Stimulated activated CD8-positive, alpha-beta memory T cell treated with anti-CD3 and anti-CD28 coated beads, Interleukin-4, amount 100 ng/mL, for 48 hours (primary cell): ENCODE results near the gene TTLL11.
A peak's percentile ranks its signal among the peaks of the same experiment; 100 is the strongest.
"Not testable (repeated sequence)": the region's sequence is repeated elsewhere in the genome, so short reads cannot be mapped to it uniquely, and the experiment has no call there.

Source experiments
- DNase-seq: peaks from one replicate; pipeline ENCODE4 v3.0.0-alpha.2; 2020

TTLL11 gene

DNA sequence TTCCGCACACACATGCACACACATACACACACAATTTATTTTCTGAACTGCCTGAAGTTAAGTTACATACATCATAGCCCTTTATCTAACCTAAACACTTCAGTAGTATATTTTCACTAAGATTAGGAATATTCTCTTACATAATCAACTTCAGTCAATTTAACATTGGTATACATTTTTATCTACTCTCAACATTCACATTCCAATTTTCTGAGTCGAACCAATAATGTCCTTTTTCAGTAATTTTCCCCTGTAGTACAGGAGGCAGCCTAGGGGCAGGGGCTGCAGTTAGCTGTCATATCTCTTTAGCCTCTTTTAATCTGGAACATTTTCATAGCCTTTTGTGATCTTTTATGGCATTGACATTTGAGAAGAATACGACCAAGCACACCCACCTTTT is 291.5 kb downstream of the TTLL11 start:
- no peak for DNase-seq

DNA sequence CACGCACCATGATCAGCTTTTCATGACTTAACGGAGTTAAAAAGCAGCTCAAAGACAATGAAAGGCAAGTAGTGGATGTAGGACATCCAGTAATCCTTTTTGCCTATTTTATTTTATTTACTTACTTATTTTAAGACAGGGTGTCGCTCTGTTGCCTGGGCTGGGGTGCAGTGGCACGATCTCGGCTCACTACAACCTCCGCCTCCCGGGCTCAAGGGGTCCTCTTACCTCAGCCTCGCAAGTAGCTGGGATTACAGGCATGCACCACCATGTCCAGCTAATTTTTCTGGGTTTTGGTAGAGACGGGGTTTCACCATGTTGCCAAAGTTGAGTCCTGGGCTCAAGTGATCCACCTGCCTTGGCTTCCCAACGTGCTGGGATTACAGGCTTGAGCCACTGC is 292.7 kb downstream of the TTLL11 start:
- no peak for DNase-seq

DNA sequence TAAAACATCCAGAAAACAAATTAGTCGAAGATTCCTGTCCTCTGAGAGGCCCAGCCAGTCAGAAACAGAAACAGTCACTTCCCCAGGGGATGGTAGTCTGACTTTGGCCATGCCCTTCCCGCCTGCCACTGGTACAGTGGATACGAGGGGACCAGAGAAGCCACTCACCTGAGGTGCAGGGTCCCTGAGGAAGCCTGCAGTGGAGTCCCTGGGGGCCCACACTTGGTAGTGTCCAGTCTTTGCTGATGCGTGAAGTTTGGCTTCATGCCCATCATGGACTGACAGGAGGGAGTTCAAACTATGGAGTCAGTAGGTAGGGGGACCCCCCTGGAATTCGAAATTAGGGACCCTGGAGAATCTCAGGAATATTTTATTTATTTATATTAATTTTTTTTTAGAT is 294.2 kb downstream of the TTLL11 start:
- no peak for DNase-seq

DNA sequence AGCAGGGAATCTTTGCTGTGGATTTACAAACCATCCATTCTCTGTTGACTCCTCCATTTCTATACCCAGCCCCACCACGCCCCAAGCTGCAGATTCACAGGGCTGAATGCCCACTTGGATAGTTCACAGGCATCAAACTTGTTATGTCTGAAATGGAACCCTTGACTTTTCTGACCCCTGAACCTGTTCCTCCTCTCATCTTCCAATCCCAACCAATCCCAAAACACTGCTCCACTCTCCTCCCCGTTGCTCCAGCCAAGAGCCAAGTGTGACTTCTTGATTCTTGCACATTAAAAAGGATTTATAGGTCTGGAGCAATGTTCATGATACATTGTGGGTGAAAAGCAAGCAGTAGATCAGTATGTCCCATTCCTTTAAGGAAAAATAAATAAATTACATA is 296.0 kb downstream of the TTLL11 start:
- no peak for DNase-seq

DNA sequence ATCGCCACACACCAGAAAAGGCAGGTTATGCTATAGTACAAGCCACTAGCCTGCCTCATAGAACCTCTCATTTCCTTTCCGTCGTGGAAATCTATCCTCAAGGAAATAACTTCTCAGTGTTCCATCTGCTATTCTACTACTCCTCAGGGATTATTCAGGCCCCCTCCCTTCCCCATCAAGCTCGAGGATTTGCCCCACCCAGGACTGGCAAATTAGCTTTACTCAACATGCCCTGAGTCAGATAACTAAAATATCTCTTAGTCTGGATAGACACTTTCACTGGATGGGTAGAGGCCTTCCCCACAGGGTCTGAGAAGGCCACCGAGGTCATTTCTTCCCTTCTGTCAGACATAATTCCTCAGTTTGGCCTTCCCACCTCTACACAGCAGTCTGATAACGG is 298.8 kb downstream of the TTLL11 start:
- DNase-seq: not testable (repeated sequence)

DNA sequence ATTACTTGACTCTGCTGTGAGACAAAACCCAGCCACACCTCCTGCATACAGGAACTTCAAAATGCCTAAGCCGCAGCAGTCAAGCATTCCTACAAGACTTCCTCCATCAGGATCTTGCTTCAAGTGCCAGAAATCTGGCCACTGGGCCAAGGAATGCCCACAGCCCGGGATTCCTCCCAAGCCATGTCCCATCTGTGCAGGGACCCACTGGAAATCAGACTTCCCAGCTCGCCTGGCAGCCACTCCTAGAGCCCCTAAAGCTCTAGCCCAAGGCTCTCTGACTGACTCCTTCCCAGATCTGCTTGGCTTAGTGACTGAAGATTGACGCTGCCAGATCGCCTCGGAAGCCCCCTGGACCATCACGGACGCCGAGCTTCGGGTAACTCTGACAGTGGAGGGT is 300.6 kb downstream of the TTLL11 start:
- DNase-seq: not testable (repeated sequence)

DNA sequence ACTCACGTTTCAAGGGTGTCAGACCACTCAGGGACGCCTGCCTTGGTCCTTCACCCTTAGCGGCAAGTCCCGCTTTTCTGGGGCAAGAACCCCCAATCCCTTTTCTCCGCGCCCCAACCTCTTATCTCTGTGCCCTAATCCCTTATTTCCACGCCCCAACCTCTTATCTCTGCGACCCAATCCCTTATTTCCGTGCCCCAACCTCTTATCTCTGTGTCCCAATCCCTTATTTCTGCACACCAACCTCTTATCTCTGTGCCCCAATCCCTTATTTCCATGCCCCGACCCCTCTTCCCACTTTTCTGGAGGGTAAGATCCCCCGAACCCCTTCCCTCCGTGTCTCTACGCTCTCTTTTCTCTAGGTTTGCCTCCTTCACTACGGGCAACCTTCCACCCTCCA is 302.3 kb downstream of the TTLL11 start:
- no peak for DNase-seq

DNA sequence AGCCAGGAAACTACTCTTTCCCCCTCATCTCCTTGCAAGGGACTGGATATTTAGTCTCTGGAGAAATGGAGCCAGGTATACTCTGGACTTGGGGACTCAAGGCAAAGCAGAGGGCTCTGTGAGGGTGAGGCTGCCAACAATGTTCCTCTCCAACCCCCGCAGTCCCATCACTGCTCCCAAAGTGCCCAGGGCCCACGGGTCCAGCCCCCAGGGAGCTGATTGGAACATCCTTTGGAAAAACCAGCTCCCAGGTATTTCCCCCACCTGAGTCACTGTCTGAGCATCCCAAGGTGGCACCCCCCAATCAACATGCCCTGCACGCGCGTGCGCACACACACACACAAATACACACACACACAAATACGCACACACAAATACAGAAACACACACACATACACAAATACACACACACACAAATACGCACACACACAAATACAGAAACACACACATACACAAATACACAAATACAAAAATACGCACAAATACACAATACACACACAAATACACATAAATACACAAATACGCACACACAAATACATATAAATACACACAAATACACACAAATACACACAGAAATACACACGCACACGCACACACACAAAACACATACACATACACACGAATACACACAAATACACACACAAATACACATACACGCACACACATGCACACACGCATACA is 304.3 kb downstream of the TTLL11 start:
- DNase-seq: no peak

DNA sequence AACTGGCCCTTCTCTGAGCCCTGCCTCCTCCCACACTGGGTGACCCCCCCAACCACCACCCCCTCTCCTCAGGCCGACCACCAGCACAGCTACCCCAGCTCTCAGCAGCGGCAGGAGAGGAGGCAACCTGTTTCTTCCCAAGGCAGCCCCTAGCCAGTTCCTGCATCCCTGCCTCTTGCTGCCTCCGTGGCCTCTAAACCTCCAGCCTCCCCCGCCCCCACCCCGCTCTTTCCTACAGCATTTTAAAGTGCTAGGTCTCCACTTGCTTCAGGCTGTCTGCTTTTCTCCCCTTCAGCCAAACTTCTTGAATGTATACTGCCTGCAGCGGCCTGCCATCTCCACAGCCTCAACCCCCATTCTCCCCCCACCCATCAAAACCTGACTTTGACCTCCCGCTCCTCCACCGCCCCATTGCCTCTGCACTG is 306.1 kb downstream of the TTLL11 start:
- no peak for DNase-seq

DNA sequence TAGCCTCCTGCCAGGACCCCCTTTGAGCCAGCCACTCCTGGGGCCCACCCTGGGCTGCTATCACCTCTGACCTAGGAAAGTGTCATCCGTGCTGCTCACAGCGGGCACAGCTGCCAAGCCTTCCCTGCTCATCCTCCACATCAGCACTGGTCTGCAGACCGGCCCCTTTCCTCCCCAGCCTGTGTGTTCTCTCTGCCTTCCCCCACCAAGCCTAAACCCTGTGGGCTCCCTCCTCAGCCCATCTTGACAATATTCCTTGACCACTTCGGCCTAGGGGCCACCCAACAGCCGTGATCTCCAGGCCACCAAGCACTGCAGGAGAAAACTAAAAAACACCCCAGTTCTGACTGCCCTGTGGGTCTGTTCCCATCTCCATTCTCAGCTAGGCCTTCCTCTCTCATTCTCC is 306.6 kb downstream of the TTLL11 start:
- DNase-seq: no peak

DNA sequence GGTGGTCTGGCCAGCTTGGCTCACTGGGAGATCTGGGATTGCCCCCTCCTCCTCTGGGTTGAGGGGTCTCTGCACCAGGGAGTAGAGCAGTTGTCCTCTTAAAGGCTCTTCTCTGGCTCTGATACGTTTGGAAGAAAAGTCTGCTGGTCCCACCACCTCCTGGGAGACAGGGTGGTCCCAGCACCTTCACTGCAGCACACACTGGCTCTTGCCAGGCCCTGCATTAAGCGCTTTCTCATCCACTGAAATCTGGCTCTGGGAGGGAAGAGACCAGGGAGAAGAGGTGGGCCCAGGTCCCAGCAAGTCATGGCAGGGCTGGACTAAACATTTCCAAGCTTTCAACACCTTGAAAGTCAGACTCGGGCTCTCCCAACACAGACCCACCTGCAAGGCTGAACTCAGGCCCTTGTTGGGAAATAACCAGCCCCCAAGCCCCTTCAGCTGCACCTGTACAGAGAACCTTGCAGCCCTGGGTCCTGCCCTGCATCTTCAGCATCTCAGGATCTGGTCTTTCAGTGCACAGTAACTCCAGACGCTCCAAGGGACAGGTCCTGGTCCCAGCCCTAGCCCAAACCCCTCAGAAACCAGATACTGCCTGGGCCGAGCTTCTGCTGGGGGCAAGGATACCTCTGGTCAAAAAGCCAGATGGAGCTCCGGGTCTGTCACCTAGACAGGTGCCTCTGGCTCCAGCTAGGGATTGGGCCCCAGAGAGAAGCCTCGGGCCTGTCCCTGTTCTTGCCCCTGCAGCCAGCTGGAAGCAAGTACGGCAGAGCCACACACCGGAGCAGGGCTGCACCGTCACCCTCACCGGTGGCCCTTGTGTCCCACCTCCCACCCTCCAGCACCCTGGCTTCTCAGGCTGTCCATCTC is 307.2 kb downstream of the TTLL11 start:
- DNase-seq: no peak

DNA sequence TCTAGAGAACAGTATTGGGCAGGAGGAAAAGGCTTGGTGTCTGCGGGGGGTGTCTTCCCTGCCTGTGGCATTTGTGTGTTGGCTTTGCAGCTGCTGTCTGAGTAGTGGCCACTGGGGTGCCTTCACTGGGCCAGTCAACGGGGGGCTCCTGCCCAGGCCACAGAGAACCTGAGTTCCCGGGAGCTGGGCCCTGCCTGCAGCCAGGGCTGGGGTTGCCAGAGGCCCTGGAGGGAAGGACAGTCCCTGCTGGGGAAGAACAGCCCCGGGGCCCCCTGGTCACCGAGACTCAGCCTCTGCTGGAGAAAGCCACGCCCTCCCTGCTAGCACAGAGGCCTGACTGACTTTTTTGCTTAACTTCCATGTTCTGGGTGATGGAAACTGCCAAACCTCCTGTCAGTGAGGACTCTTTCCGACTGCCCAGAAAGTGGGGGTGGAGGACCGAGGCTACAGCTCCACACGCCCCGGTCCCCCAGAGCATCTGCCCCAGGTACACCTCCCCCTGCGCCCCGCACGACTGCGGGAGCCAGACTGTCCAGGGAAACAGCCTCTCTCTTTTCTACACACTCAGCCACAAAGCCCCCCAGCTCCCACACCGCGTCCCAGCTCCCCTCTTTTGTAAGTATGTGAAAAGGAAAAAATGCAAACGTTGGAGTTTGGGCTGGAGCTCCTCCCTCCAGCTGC is 308.2 kb downstream of the TTLL11 start:
- no peak for DNase-seq

DNA sequence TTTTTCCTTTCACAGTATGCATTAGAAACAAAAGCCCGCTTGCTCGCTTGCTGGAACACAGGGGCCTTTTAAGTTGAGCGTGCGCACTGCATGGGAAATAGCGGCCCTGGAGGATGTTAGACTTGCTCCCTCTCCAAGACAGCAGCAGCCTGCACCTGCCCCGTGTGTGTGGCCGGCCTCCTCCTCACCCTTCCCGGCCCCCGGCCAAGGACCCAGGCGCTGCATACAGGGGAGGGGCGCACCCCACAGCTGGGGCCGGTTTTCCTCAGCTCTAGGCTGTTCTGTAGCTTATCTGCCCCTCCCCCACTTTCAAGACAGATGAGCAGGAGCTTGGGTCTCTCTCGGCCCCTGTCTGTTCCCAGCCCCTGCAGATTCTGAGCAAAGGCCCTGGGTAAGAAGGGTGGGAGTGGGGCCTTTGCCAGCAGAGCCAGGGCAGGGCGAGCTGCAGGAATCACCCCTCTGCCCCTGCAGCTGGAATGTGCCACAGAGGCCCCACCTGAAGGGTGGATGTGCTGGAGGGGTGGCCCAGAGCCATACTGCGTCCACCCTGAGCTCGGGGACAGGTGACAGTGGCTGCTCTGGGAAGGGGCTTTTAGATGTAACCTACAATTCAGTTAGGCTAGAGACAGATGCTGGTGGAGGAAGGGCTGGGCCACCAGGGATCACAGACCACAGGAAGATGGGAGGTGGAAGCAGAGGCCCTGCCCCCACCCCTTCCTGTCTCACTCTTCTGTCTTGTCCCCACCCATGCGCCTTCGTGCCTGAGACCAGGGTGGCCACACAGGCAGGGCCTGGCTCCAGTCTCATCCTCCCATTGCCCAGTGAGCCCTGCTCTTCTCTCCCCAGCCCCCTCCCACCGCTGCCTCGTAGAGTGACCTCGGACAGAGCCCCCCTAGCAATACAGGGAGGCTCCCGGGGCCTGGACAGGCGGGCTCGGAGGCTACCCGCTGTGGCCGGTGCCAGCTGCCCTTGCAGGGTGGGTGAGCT is 309.3 kb downstream of the TTLL11 start:
- DNase-seq: no peak

DNA sequence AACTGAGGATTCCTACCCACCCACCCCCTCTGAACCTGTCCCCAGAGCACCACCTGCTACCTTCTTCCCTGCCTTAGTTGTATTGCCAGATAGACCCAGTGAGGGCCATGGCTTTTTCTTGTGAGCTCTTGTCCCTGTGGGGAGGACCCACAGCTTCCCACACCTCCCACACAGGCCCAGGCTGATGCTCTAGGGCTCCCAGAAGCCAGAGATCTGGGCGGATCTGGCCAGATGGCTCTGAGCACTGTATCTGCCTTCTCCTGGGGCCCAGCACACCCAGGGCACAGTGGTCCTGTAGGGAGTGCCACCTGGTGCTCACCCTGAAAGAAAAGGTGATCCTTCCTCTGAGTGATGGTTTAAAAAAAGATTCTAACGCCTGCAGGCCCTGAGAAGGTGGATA is 310.0 kb downstream of the TTLL11 start:
- no peak for DNase-seq

DNA sequence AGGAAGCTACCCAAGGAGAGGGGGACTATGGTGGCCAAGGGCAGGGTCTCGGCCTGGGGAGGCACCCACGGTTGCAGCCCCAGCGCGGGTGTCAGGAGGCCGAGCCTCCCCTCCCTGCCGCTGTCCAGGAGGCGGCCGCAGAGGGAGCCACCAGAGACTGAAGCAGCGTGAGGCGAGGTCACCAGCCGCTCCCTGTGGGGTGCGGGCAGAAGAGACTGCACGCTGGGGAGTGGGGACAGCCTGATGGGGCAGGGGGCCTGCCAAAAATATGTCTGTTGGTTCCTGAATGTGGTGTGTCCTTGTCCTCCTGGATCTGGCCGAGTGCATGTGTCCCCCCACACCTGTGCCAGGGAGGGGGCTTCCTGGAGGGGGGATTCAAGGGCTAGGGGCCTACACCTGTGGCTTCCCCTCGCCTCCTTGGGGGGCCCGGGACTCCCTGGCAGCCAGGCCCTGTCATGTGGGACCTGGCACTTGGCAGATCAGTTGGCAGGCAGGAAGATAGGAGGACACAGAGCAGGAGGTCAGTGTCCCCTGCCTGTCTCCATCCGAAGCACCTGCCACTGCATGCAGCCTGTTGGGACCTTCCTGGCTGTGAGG is 310.5 kb downstream of the TTLL11 start:
- no peak for DNase-seq

DNA sequence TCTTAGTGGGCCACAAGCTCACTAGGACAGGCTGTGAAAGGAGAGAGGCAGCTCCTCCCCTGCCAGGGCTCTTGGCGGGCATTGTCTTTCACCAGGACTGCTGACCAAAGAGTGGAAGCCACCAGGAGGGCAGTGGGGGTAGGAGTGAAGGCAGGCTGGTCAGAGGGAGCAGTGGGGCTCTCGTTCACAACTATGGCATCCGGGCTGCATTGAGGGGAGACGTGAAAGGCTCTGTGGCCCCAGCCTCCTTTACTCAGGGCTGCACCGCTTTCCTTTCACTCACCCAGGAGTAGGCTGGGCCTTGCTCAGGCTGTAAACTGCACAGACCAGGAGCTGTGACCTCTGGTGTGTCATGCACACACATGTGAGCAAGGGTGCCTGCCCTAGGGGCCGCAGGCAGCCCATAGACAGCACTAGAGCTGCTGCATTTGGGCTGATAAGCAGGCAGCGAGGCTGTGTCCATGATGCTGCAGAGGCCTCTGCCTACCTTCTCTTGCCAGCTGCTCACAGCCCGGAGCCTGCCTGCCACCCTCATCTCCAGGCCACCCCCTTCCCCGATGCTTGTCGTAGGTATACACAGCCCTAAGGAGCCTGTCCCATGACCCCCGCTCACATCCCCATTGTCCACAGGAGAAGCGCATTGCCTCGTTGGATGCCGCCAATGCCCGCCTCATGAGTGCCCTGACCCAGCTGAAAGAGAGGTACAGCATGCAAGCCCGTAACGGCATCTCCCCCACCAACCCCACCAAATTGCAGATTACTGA is 311.2 kb downstream of the TTLL11 start:
- no peak for DNase-seq

DNA sequence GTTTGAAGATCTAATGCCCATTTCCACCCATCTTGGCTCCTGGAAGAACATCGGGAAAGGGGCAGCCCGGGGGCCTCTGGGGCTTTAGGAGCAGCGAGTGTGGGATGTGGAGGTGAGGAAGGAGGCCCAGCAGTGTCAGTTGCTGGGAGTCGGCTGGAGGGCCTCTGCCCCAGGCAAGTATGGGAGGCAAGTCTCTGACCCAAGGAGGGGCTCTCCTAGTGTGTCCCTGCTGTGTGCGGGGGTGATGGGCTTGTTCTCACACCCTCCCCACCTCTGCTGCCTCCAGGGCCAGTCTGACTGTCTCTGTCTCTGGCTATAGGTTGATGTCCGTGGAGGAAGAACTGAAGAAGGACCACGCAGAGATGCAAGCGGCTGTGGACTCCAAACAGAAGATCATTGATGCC is 312.0 kb downstream of the TTLL11 start:
- DNase-seq: no peak

DNA sequence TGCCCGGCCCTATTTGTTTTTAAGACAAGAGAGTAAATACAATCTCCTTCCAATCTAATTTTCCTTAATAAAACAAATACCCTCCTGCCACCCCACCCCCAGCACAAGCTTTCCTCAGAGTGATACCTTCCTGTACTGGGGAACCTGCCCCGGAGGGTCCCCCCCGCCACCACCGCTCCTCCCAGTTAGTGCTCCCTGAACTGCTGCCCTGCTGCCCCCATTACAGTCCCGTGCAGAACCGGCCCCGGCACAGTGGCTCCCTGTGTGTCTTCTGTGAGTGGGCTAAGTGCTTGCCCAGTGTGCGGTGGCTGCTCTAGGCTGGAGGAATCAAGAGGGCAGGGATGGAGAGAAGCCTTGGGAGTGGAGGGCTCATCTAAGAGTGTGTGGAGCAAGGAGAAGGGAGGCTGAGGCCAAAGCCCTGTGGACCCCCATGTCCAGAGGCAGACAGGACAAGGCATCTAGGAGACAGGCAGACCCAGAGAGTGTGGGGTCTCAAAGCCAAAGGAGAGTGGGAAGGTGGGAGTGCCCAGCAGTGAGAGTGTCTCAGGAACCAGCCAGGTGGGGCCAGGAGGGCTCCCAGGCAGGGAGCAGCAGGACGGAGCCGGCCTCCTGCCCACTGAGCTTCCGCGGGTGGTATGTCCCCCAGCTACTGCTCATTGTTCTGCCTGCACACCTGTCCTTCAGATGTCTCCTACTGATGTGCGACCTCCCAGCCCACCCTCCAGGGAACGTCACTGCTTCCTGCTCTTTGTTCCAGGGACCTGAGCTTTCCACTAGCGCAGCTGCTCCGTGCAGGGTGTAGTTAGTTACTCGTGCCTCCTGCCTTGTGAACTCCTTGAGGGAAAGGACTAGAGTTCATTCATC is 312.7 kb downstream of the TTLL11 start:
- DNase-seq: peak; percentile 6

DNA sequence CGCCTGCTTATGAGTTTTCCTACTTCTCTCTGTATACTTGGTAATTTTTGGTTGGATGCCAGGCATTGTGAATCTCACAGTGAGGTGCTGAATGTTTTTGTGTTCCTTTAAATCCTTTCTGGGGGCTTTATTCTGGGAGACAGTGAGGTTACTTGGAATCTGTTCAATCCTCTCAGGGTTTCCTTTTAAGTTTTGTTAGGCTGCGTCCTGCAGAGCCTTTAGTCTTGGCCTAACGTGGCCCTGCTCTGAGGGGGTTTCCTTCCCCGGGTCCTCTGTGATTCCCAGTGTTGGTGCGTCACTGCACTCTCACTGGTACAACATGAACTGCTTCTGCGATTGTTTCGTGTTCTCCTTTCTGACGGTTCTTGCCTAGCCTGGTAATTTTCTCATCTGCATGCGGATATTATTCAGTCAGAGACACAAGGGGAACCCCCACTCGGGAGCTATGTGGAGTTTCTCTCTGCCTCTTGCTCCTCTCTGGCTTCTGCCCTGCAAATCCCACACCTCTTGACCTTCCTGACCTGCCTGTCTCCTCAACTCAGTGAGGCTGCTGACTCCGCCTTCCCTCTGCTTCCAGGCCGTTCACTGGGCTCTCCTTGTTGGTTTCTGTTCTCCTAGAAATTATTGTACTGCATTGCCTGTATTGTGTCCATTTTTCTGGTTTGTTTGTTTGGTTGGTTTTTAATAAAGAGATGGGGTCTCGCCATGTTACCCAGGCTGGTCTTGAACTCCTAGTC is 313.6 kb downstream of the TTLL11 start:
- peak; percentile 13 for DNase-seq
